EL (cell line): Measurements from ENCODE around the gene KRT4.
"Not testable (repeated sequence)": the region's sequence is repeated elsewhere in the genome, so short reads cannot be mapped to it uniquely, and the experiment has no call there.

ENCODE experiments used
- DNase-seq: peaks from one replicate; pipeline ENCODE4 v3.0.0-alpha.2; 2016

The KRT4 gene

DNA sequence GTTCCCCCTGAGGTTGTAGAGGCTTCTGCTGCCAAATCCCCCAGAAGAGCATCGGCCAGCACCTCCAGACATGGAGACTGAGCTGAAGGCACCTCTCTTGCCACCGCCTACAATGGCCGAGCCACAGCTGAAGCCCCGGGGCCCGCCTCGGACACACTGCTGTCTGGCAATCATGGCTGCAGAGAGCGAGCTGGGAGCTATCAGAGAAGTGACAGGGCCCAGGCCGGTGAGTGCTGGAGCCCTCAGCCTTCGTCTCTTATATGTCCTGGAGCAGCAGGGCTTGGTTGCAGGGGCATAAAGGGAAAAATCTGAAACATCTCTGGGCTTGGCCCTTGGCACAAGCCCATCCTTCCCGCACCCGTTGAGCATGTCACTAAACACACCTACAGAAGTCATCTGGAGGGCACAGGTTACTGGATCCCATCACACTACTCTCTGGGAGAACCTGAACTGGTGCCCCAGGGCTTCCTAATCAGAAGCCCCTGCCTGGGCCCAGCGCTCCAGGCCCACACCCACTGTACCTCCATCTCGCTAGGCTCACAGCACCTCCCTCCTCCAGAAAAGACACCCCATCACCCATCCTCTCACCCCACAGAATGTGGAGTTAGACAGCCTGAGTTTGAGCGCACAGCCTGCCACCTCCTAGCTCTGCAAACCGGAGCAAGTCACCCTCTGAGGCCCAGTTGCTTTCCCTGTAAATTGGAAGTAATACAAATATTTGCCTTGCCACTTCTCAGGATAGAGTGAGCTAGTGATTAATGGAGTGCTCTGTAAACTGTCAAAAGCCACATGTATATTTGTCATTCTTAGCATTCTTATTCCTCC lies at the start of gene KRT4:
Gene KRT4 (minus strand): TSS at position 232 of the 825 bp plus-strand sequence. CDS start 58 bp downstream, at position 174.
- DNase-seq, result peak; percentile 53

DNA sequence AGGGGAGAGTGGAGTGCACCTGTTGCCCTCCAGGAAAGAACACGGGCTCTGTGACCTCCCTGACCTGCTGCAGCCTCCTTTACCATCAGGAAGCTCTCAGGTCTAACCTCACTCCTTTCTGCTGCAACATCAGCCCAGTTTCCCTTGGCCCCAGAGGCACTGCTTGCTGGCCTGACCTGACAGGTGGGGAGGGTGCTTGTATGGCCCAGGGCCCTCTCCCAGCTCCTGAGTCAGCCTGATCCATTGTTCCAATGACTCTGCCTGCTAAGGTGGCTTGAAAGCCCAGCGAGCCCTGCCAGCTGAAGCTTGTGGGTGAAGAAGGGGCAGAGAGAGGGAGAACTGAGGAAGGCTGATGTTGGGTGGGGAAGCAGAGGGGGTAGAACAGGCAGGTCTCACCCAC lies 48.1 kb upstream of the KRT4 start:
- no peak for DNase-seq

GRCh38 chr12:52861511-52861910 lies 47.6 kb upstream of the KRT4 start:
- no peak for DNase-seq

GRCh38 chr12:52860102-52860823 lies 46.3 kb upstream of the KRT4 start:
- DNase-seq, result peak; percentile 68

DNA sequence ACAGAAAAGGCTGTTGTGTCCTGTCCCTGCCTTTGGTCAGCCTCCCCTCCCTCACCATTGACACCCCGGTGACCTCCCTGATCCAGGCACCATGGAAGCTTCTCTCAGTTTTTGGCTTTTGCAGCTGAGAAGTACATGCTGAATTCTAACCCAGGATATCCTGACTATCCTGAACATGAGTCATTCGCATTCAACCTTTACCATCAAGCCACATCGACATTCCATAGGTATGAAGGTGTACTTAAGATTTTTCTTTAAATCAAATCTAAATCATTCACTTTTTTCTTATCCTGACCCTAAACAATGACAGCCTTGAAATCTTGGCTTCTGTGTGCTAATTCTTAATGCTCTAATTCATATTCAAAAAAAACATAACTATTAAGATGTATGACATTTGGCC lies 43.6 kb upstream of the KRT4 start:
- no peak for DNase-seq

- DNase-seq, result no peak
Observed at GRCh38 chr12:52856787-52857186, 42.9 kb upstream of the KRT4 start.

- not testable (repeated sequence) for DNase-seq
Observed at GRCh38 chr12:52856077-52856476, 42.2 kb upstream of the KRT4 start.

DNA sequence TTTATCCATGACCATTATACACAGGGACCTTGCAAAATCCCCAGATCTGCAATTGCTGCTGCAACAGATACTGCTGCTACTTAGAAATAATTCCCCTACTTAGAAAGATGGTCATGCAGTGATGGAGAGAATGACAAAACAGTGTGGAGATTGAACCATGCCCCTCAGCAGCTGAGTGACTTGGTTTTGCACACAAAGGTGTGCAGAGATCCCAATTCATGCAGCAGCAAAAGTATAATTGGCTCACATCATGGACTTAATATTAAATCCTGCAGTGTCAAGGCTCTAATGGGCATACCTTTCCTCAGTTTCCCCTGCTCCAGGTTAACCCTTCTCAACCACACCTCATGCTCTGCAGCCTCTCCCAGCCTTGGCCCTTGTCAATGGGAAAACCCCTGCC lies 37.9 kb upstream of the KRT4 start:
- DNase-seq, result no peak

GRCh38 chr12:52850681-52851080 lies 36.8 kb upstream of the KRT4 start:
- DNase-seq, result no peak

GRCh38 chr12:52849511-52849910 lies 35.6 kb upstream of the KRT4 start:
- DNase-seq, result no peak

GRCh38 chr12:52848661-52849255 lies 34.8 kb upstream of the KRT4 start, which contains the start of gene KRT78:
Gene KRT78 (minus strand): TSS chr12:52848994. CDS start chr12:52848930, 64 bp downstream.
- no peak for DNase-seq

- peak; percentile 46 for DNase-seq
Observed at GRCh38 chr12:52847335-52848102, 33.6 kb upstream of the KRT4 start.

- no peak for DNase-seq
Observed at GRCh38 chr12:52846356-52846970, 32.5 kb upstream of the KRT4 start.

- DNase-seq, result no peak
Observed at GRCh38 chr12:52845946-52846345, 32.0 kb upstream of the KRT4 start.

- no peak for DNase-seq
Observed at GRCh38 chr12:52844386-52844785, 30.5 kb upstream of the KRT4 start.

- no peak for DNase-seq
Observed at GRCh38 chr12:52839436-52840105, 25.7 kb upstream of the KRT4 start.

DNA sequence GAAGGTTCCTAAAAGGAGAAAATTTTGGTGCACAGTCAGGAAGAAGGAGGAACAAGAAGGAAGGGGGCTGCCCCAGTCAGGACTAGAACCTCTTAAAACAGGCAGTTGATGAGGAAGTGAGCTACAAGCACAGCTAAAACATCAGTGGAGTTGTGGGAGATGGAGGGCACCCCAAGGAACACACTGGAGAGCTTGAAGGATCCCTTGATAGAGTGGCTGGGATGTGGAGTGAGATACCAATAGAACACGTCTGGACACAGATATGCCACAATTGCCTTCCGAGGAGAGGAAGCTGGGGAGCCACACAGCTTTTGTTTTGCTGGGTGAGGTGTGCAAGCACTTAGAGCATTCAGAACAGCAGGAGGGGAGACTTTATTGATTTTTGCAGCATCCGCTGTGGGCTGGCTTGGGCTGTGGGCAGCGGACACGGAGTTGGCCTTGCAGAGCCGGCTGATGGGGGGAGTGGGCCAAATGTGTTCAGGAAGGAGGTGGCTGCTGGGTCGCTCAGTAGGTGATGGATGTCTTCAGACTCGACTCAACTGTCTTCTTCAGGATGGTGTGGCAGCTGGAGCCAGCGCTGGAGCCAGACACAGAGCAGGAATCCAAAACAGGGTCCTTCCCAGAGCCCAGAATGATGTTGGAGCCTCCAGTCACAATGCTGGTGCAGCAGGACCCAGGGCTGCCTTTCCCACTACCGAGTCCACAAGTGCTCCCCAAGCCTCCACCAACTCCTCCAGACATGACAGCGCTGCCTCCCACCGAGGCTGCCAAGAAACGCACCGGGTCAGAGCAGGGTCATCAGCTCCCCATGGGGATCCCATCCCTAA lies 24.9 kb upstream of the KRT4 start:
- no peak for DNase-seq

GRCh38 chr12:52837781-52838608 lies 24.1 kb upstream of the KRT4 start:
- DNase-seq, result no peak

DNA sequence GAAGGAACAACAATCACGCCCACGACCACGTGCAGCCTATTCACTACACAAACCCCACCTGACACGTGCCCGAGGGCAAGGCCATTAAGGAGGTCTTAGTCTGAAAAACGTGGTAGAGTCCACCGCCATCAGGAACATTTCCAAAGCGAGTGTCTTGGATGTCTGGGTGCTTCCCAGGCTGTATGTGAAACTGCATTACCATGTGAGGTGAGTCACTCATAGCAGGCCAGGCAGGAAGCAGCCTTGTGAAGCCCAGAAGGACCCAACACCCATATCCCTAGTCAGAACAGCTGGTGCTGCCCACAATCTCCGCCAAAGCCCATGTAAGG lies 23.5 kb upstream of the KRT4 start:
- peak; percentile 83 for DNase-seq
